ENCODE results near the gene ANKFY1. TPM values are rescaled to one million over a fixed set of nuclear protein-coding genes. Genes with fewer than 3 reads are reported as not detected.

Gene ANKFY1
- total RNA-seq, 1 experiment from 2014 or later, result 18.5 TPM

- H3K9me2 ChIP-seq (replicated peaks; ENCODE audit: low read length), result no peaks in the 10 kb centered on the region
- no peak overlapping the region for H3K4me2 ChIP-seq (ENCODE audit: low read length)
- no peaks in the 10 kb centered on the region for H3K27me3 ChIP-seq (ENCODE audit: low read length)
- ATAC-seq, result no peak
- no peak for DNase-seq
- H4K20me1 ChIP-seq (ENCODE audit: low read length), result no peaks in the 10 kb centered on the region
- ChIA-PET POLR2A (ENCODE audit: unreplicated experiment) (no interaction called here), CTCF (no interaction called here)
- peaks cover 44% of the 10 kb centered on the region for H3K79me2 ChIP-seq (ENCODE audit: low read length)
- TF ChIP-seq, protein P1, sequence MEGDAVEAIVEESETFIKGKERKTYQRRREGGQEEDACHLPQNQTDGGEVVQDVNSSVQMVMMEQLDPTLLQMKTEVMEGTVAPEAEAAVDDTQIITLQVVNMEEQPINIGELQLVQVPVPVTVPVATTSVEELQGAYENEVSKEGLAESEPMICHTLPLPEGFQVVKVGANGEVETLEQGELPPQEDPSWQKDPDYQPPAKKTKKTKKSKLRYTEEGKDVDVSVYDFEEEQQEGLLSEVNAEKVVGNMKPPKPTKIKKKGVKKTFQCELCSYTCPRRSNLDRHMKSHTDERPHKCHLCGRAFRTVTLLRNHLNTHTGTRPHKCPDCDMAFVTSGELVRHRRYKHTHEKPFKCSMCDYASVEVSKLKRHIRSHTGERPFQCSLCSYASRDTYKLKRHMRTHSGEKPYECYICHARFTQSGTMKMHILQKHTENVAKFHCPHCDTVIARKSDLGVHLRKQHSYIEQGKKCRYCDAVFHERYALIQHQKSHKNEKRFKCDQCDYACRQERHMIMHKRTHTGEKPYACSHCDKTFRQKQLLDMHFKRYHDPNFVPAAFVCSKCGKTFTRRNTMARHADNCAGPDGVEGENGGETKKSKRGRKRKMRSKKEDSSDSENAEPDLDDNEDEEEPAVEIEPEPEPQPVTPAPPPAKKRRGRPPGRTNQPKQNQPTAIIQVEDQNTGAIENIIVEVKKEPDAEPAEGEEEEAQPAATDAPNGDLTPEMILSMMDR (conservative IDR thresholded peaks at IDR 0.05; ENCODE audit: low read depth, low read length), result no peak
- TF ChIP-seq EZH2 (IDR thresholded peaks at IDR 0.05; ENCODE audit: low read length, unreplicated experiment) (no peak), EZH2phosphoT487 (IDR thresholded peaks at IDR 0.05; ENCODE audit: borderline replicate concordance, low read length) (no peak)
- intact Hi-C loops (cut with micrococcal nuclease), result no loop called here
- no peaks in the 10 kb centered on the region for H3F3A ChIP-seq (ENCODE audit: low read length, unreplicated experiment)
- no peak overlapping the region for H3K9ac ChIP-seq (ENCODE audit: low read length)
- H2AFZ ChIP-seq (ENCODE audit: low read length), result no peak overlapping the region
- no peaks in the 10 kb centered on the region for H3K4me1 ChIP-seq (ENCODE audit: insufficient read depth, low read length)
- no peaks in the 10 kb centered on the region for H3K9me3 ChIP-seq (ENCODE audit: low read length)
- no peak overlapping the region for H3K4me3 ChIP-seq (ENCODE audit: low read length)
- BruUV-seq (replicated peaks), result no TSS peak
- H3K27ac ChIP-seq (ENCODE audit: low read length), result no peak overlapping the region
- H3K36me3 ChIP-seq (ENCODE audit: low read depth, low read length), result peaks cover 3% of the 10 kb centered on the region; the same call in 1 of the 2 replicates
Observed at GRCh38 chr17:4127555-4127954, 136.2 kb downstream of the ANKFY1 start.

DNA sequence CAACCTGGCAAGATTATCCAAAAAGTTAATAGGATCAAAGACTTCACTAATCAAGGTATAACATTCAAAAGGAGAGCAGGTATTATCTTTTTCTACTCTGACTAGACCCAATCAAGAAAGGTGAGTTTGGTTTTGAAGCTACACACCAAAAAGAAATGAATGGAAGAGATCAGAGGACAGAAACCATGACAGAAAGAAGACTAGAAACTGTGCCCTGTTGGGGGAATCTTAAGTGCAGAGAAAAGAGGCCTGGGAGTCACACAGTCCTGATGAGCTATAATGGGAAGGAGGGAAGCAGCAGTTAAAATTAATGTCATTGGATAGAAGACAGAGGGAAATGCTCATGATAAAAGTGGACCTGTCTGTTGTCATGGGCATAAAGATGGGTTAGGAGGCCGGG lies 138.2 kb downstream of the ANKFY1 start:
- Histone ChIP-seq H2AFZ (ENCODE audit: low read length) (no peak overlapping the region), H3K9ac (ENCODE audit: low read length) (no peak overlapping the region), H3F3A (ENCODE audit: low read length, unreplicated experiment) (no peaks in the 10 kb centered on the region), H3K36me3 (ENCODE audit: low read depth, low read length) (peaks cover 8% of the 10 kb centered on the region), H3K27me3 (ENCODE audit: low read length) (no peaks in the 10 kb centered on the region), H3K27ac (ENCODE audit: low read length) (no peak overlapping the region), H3K9me2 (replicated peaks; ENCODE audit: low read length) (no peaks in the 10 kb centered on the region), H3K9me3 (ENCODE audit: low read length) (no peaks in the 10 kb centered on the region), H3K4me2 (ENCODE audit: low read length) (no peak overlapping the region), H3K4me3 (ENCODE audit: low read length) (no peak overlapping the region), H3K79me2 (ENCODE audit: low read length) (peaks cover 28% of the 10 kb centered on the region), H4K20me1 (ENCODE audit: low read length) (no peaks in the 10 kb centered on the region), H3K4me1 (ENCODE audit: insufficient read depth, low read length) (no peaks in the 10 kb centered on the region)
- no peak for ATAC-seq
- DNase-seq, result no peak
- CTCF ChIA-PET, result no interaction called here
- TF ChIP-seq, protein P1 (conservative IDR thresholded peaks at IDR 0.05; ENCODE audit: low read depth, low read length), result no peak
- TF ChIP-seq EZH2 (IDR thresholded peaks at IDR 0.05; ENCODE audit: low read length, unreplicated experiment) (no peak), EZH2phosphoT487 (IDR thresholded peaks at IDR 0.05; ENCODE audit: borderline replicate concordance, low read length) (no peak)
- POLR2A ChIA-PET (ENCODE audit: unreplicated experiment), result no interaction called here
- intact Hi-C loops (cut with micrococcal nuclease), result no loop called here
- no TSS peak for BruUV-seq (replicated peaks)

GRCh38 chr17:4124999-4125398 lies 138.8 kb downstream of the ANKFY1 start:
- H3K4me2 ChIP-seq (ENCODE audit: low read length), result no peak overlapping the region
- H3K9me2 ChIP-seq (replicated peaks; ENCODE audit: low read length), result no peaks in the 10 kb centered on the region
- no TSS peak for BruUV-seq (replicated peaks)
- H3K9ac ChIP-seq (ENCODE audit: low read length), result no peak overlapping the region
- ChIA-PET CTCF (no interaction called here), POLR2A (ENCODE audit: unreplicated experiment) (no interaction called here)
- H3K36me3 ChIP-seq (ENCODE audit: low read depth, low read length), result peaks cover 8% of the 10 kb centered on the region
- intact Hi-C loops (cut with micrococcal nuclease), result no loop called here
- TF ChIP-seq, protein P1 (conservative IDR thresholded peaks at IDR 0.05; ENCODE audit: low read depth, low read length), result no peak
- no peak for DNase-seq
- H3F3A ChIP-seq (ENCODE audit: low read length, unreplicated experiment), result no peaks in the 10 kb centered on the region
- peaks cover 26% of the 10 kb centered on the region for H3K79me2 ChIP-seq (ENCODE audit: low read length)
- H3K9me3 ChIP-seq (ENCODE audit: low read length), result no peaks in the 10 kb centered on the region
- H4K20me1 ChIP-seq (ENCODE audit: low read length), result no peaks in the 10 kb centered on the region
- no peaks in the 10 kb centered on the region for H3K27me3 ChIP-seq (ENCODE audit: low read length)
- no peak overlapping the region for H2AFZ ChIP-seq (ENCODE audit: low read length)
- no peak overlapping the region for H3K27ac ChIP-seq (ENCODE audit: low read length)
- H3K4me1 ChIP-seq (ENCODE audit: insufficient read depth, low read length), result no peaks in the 10 kb centered on the region
- no peak for ATAC-seq
- H3K4me3 ChIP-seq (ENCODE audit: low read length), result no peak overlapping the region

Measured in PC-3 (cell line).